ENCODE measurements around the gene FAM168A. TPM values are rescaled to one million over a fixed set of nuclear protein-coding genes. Genes with fewer than 3 reads are reported as not detected.

The FAM168A gene
- 23.1 and 28.0 TPM in 2 replicates for total RNA-seq

GRCh38 chr11:73597956-73598718 is at the start of gene FAM168A:
Gene FAM168A, minus strand, starts transcription at chr11:73598112. Its CDS starts 129,638 bp downstream, at chr11:73468474.

DNA sequence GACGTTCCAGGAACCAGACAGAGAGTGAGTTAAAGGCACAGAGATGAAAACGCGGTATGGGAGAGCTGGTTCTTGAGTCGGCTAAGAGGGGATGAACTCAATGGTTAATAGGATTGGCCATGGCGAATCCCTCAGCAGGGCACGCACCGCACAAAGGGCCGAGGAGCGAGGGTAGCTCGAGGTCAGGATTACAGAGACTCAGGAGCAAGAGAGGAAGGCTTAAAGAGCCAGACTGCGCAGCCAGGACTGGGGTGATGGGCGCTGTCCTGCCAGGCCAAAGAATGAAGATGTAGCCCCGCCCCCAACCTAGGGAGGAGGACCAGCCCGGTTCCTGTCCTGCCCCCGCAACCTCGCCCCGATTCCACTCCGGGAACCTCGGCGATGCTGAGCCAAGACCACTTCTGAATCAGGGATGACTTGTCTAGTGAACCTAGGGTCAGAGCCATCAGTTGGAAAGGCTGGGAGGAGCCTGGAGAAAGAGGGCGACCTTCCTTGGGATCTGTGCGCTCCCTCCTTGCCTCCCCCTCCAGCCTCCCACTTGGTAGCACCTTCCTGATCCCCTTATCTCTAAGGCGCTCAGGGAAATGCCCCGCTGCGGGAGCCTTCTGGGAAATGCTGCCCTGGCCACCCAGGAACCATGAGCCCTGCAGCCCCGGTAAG is 48.2 kb upstream of the FAM168A start, which contains the start of gene PLEKHB1:
TSS of gene PLEKHB1 (plus strand) at position 610 of the 660 bp plus-strand sequence. CDS start at position 638, 28 bp downstream.

DNA sequence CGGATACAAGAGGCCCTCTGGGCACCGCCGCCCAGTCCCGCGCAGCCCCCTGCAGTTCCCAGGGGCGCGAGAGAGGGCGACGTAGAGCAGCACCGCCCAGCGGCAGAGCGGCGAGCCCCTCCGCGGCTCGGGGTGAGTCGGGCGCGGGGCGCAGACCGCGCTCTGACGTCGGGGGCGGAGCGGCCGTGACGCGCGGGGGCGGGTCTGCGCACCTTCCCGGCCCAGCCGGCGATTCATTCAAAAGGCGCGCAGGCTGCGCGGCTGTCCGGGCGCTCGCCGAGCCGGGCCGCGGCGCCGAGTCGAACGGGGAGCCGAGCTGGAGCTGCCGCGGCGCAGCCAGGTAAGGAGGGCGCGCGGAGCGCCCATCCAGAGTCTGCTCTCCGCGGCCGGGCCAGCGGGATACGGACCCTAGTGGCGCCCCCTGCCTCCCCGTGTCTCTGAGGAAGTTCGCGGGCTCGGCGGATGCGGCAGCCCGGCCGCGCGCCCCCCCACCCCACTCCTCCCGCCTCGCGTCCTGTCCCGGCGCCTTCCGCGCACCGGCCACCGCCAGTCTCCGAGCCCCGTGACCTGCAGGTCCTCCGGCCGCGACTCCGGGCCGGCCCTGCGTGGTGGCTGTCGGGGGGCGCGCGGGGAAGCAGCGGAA is 221.6 kb downstream of the FAM168A start, which contains the start of gene RELT:
TSS of gene RELT (plus strand) at position 240 of the 643 bp plus-strand sequence. CDS start 12,738 bp downstream, outside the sequence.

Other genes with a start within 250 kb of the FAM168A start
- gene RELT, start 221.7 kb downstream of the FAM168A start, total RNA-seq = 1.4 and 3.0 TPM in 2 replicates
- gene PLEKHB1, start 48.5 kb upstream of the FAM168A start, total RNA-seq = 1.6 TPM in 1 of 2 replicates, not detected in the other
- 94.2 and 119 TPM in 2 replicates for gene RAB6A, start 163.0 kb upstream of the FAM168A start, total RNA-seq
- 16.9 and 37.0 TPM in 2 replicates for gene MRPL48, start 189.8 kb upstream of the FAM168A start, total RNA-seq

Data from pericardium fibroblast (primary cell).